K562 (cell line): Measurements from ENCODE around the gene CYP2J2. TPM values are rescaled to one million over a fixed set of nuclear protein-coding genes. Genes with fewer than 3 reads are reported as not detected.

ENCODE experiments used
- ATAC-seq: fragments of 200-7000 bp; cut with Tn5 transposase; 3 replicates; pipeline ENCODE4 v1.9.1; 2020; ENCODE audit warnings: moderate library complexity
- BruUV-seq: library from RNA; stranded (reverse); fragments of 400-500 nt; replicated peaks from 2 replicates; lab custom pipeline; 2021; lab: Mats Ljungman, UMichigan
- CTCF ChIA-PET: fragments of 300-600 bp; formaldehyde crosslinking; extraction: SDS; loops from one replicate; lab custom pipeline; 2021; ENCODE audit warnings: low intra/inter-chr PET ratio; lab: Yijun Ruan, JAX
- POLR2A ChIA-PET: fragments of 300-600, 350-650 bp; sonication (Branson Sonifier 250); formaldehyde crosslinking; extraction: SDS; loops from one replicate; lab custom pipeline; 2021; ENCODE audit warnings: antibody characterized with exemption, inconsistent platforms; lab: Yijun Ruan, JAX
- DNase-seq, 4 experiments: peaks; one replicate each; pipeline versions ENCODE4 v3.0.0 to v3.0.0-alpha.2; 2011 to 2018; ENCODE audit warnings: low spot score in 3 of 4, mixed read lengths in 3 of 4; ENCODE audit errors: extremely low read depth in 1 of 4
- FAIRE-seq: peaks from 2 replicates; lab custom pipeline; 2011; peaks lifted over from hg19 to GRCh38; lab: Jason Lieb, UNC
- H2AFZ ChIP-seq: 2 replicates; pipeline ENCODE4 v1.6.0; 2011; ENCODE audit warnings: low read depth, low read length, control low read depth, inconsistent platforms
- H3K27ac ChIP-seq: fragments of 200-600 bp; 3 replicates; pipeline ENCODE4 v1.8.0; 2011; ENCODE audit warnings: low read depth, mild to moderate bottlenecking, control low read depth, inconsistent platforms, low read length, moderate library complexity, mixed read lengths; ENCODE audit errors: extremely low read depth
- H3K27me3 ChIP-seq, 2 experiments: fragments of 300-600 bp in 1 of 2; 2 replicates in 1 of 2; 3 replicates in 1 of 2; pipeline versions ENCODE4 v1.6.0 to v1.8.0; 2011; ENCODE audit warnings: inconsistent platforms in 2 of 2, low read length in 2 of 2, mild to moderate bottlenecking in 1 of 2, mixed read lengths in 1 of 2, moderate library complexity in 1 of 2; ENCODE audit not compliant: control insufficient read depth in 2 of 2, insufficient read depth in 2 of 2
- H3K36me3 ChIP-seq: fragments of 300-600 bp; 3 replicates; pipeline ENCODE4 v1.8.0; 2011; ENCODE audit warnings: mild to moderate bottlenecking, low read length, inconsistent platforms; ENCODE audit not compliant: control insufficient read depth, insufficient read depth
- H3K4me1 ChIP-seq, 2 experiments: fragments of 200-600 bp in 1 of 2; replicated peaks in 1 of 2; 2 replicates in 1 of 2; 3 replicates in 1 of 2; pipeline versions ENCODE4 v1.5.1 to v1.8.0; 2011; ENCODE audit warnings: inconsistent platforms in 2 of 2, low read length in 2 of 2, mild to moderate bottlenecking in 1 of 2, mixed read lengths in 1 of 2, moderate library complexity in 1 of 2; ENCODE audit not compliant: control insufficient read depth in 2 of 2, insufficient read depth in 2 of 2
- H3K4me2 ChIP-seq: 2 replicates; pipeline ENCODE4 v1.6.1; 2011; ENCODE audit warnings: low read length, control low read depth, inconsistent platforms, mixed read lengths; ENCODE audit not compliant: insufficient read depth
- H3K4me3 ChIP-seq: fragments of 200-600 bp; sonication (generic), shearing (Covaris generic); 2 replicates; pipeline ENCODE4 v1.5.1; 2016; ENCODE audit warnings: control low read depth, inconsistent platforms
- H3K79me2 ChIP-seq: fragments of 200-600 bp; 3 replicates; pipeline ENCODE4 v1.8.0; 2011; ENCODE audit warnings: low read length, inconsistent platforms; ENCODE audit not compliant: control insufficient read depth, insufficient read depth
- H3K9ac ChIP-seq, 2 experiments: 2 replicates each; pipeline versions ENCODE4 v1.6.0 to v1.6.1; 2011; ENCODE audit warnings: low read depth in 2 of 2, low read length in 2 of 2, control low read depth in 1 of 2, inconsistent platforms in 1 of 2, mild to moderate bottlenecking in 1 of 2, mixed read lengths in 1 of 2; ENCODE audit not compliant: insufficient read depth in 1 of 2
- H3K9me1 ChIP-seq: one replicate; pipeline ENCODE4 v1.6.0; 2011; ENCODE audit warnings: inconsistent platforms, mild to moderate bottlenecking, low read length, moderate library complexity; ENCODE audit not compliant: control insufficient read depth, insufficient read depth
- H3K9me3 ChIP-seq: replicated peaks from 2 replicates; pipeline ENCODE4 v1.5.1; 2011; ENCODE audit warnings: low read depth, low read length, inconsistent platforms; ENCODE audit not compliant: control insufficient read depth, insufficient read depth
- H4K20me1 ChIP-seq: replicated peaks from 2 replicates; pipeline ENCODE4 v1.6.1; 2011; ENCODE audit warnings: low read length, inconsistent platforms, mixed read lengths; ENCODE audit not compliant: control insufficient read depth, insufficient read depth
- ETS1 ChIP-seq: conservative IDR thresholded peaks from 2 replicates; pipeline ENCODE4 v1.6.1; 2011; ENCODE audit warnings: low read depth, mild to moderate bottlenecking, low read length; ENCODE audit not compliant: control insufficient read depth
- KAT2B ChIP-seq: IDR thresholded peaks from one replicate; pipeline ENCODE4 v1.6.1; 2012; ENCODE audit warnings: low read depth, mild to moderate bottlenecking, control low read depth, inconsistent platforms, low read length, moderate library complexity
- SMAD4 ChIP-seq: fragments of 250-450 bp; sonication (Bioruptor Pico); conservative IDR thresholded peaks from 2 replicates; pipeline ENCODE4 v1.8.0; 2021; ENCODE audit warnings: inconsistent platforms, mild to moderate bottlenecking, moderate library complexity
- TEAD4 ChIP-seq, 2 experiments: sonication (generic) in 1 of 2; formaldehyde crosslinking in 1 of 2; IDR thresholded peaks; 2 replicates each; pipeline versions ENCODE4 v1.6.1 to v1.8.0; 2012 to 2022; ENCODE audit warnings: borderline replicate concordance in 1 of 2, inconsistent platforms in 1 of 2, low read length in 1 of 2, mild to moderate bottlenecking in 1 of 2, missing genetic modification reagents in 1 of 2
- ZNF311 ChIP-seq: fragments of 250-450 bp; sonication (Bioruptor Pico); IDR thresholded peaks from 2 replicates; pipeline ENCODE4 v1.4.0; 2020; ENCODE audit warnings: mild to moderate bottlenecking, moderate library complexity
- WGBS: fragments of 100-300 bp; shearing (Covaris generic); methylation state at CpG from one replicate; pipeline ENCODE4 v1.1.6; 2016; ENCODE audit warnings: low coverage, mixed read lengths; ENCODE audit not compliant: insufficient coverage; ENCODE audit errors: missing lambda C conversion rate; 5-methylcytosine and 5-hydroxymethylcytosine counted together
- in situ Hi-C: fragments of 300-500 bp; cut with MboI; formaldehyde crosslinking; loops from 4 replicates; pipeline ENCODE4 v1.15.0; 2018; ENCODE audit warnings: inconsistent platforms, mixed read lengths
- intact Hi-C: fragments of 100-400 bp; cut with micrococcal nuclease; formaldehyde crosslinking; loops from 2 replicates; pipeline ENCODE4 v1.14.2; 2022
- polyA plus RNA-seq, 8 experiments: library from polyadenylated mRNA; depleted of rRNA in 4 of 8; stranded (reverse) in 5 of 8; unstranded in 3 of 8; fragments of >200 nt; fragmentation: Nextera tagmentation in 2 of 8; fragmentation: Illumina TruSeq in 1 of 8; extraction: Ambion mirVana in 2 of 8; extraction: Trizol in 1 of 8; gene quantifications; 2 replicates each; pipeline versions ENCODE4 v1.2.1 to v1.2.3, GENCODE V29; 2011 to 2014; ENCODE audit warnings: inconsistent platforms in 1 of 8, missing spikeins in 1 of 8
- total RNA-seq, 7 experiments: library from RNA; depleted of rRNA in 6 of 7; stranded (reverse); fragments of >200 nt in 6 of 7; fragmentation: Illumina TruSeq in 2 of 7; extraction: Trizol in 2 of 7; gene quantifications; 2 replicates each; pipeline versions ENCODE4 v1.2.1 to v1.2.3, GENCODE V29; 2011 to 2021; ENCODE audit warnings: low replicate concordance in 1 of 7

CYP2J2 gene
- total and polyA plus RNA-seq, 9 of the 15 experiments (the other 6 are each of a cell fraction or from before 2014, with no cell fraction given): not detected

DNA sequence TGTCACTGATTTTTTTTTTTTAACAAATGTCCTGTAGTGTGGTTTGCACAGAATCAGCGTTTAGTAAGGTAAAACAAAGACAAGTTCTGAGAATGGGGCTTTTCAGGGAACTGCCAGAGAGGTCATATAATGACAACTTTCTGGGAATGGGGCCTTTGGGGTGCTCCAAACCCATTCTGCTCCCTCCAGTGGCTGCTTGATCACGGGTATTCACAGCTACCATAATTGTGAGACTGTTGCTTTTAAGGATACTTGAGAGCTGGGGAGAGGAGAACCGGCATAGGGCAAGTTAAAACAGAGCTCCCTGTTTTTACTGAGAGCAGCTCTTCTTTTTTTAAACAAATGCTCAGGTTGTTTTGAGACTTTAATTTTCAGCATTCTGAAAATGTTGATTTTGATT lies 48.2 kb downstream of the CYP2J2 start:
- H3K9me1 ChIP-seq: no peaks in the 10 kb centered on the region
- H3K9me3 ChIP-seq: no peaks in the 10 kb centered on the region; the same call in 1 of the 2 replicates
- no peak overlapping the region for H2AFZ ChIP-seq
- H3K4me1 ChIP-seq: no peaks in the 10 kb centered on the region
- no peak overlapping the region for H3K4me2 ChIP-seq
- intact Hi-C loops (no loop called here), in situ Hi-C loops (no loop called here)
- H3K27me3 ChIP-seq: no peaks in the 10 kb centered on the region
- ATAC-seq (no peak), FAIRE-seq (no peak), DNase-seq (no peak)
- 0% methylated on average over 3 of the region's 3 CpGs for WGBS
- H3K36me3 ChIP-seq: no peaks in the 10 kb centered on the region
- ChIA-PET CTCF (no interaction called here), POLR2A (interaction anchor here (0.8 kb wide), 1 partner anchor 487 kb away, joined by 3 read pairs; no protein-coding TSS in a partner anchor)
- no peak overlapping the region for H3K4me3 ChIP-seq
- no peaks in the 10 kb centered on the region for H4K20me1 ChIP-seq
- BruUV-seq: no TSS peak
- no peaks in the 10 kb centered on the region for H3K79me2 ChIP-seq
- no peak for TF ChIP-seq SMAD4
- TF ChIP-seq TEAD4 (IDR thresholded peaks at IDR 0.05; ENCODE audit: low read length): no peak
- TF ChIP-seq TEAD4 (CRISPR knock-in tag; IDR thresholded peaks at IDR 0.05; ENCODE audit: borderline replicate concordance): no peak
- no peak for TF ChIP-seq ETS1
- TF ChIP-seq ZNF311 (CRISPR knock-in tag): no peak
- TF ChIP-seq KAT2B: no peak
- H3K9ac ChIP-seq: no peak overlapping the region
- H3K27ac ChIP-seq: no peak overlapping the region
